ENCODE data around the gene SPATA24.
"Not testable (repeated sequence)": the region's sequence is repeated elsewhere in the genome, so short reads cannot be mapped to it uniquely, and the experiment has no call there.

SPATA24 gene

DNA sequence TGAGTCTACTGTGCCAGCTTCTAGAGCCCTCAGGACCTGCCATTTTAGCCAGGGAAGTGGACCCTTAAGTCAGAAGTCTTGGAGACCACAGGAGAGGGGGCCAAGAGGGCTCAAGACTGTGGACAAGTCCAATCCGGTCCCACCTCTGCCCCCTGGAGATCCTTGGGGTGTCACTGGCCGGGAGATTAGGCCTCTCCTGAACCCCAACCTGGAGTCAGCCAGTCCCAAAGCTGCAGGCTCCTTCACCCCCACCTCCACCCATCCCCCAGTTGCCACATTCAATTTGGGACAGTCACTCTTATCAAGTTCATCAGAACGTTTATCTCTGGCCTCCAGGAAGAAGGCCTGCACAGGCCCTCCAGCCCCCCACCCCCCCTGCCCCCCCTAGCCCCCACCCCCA, 21.1 kb downstream of the SPATA24 start:
- DNase-seq (ENCODE audit: low spot score): no peak

DNA sequence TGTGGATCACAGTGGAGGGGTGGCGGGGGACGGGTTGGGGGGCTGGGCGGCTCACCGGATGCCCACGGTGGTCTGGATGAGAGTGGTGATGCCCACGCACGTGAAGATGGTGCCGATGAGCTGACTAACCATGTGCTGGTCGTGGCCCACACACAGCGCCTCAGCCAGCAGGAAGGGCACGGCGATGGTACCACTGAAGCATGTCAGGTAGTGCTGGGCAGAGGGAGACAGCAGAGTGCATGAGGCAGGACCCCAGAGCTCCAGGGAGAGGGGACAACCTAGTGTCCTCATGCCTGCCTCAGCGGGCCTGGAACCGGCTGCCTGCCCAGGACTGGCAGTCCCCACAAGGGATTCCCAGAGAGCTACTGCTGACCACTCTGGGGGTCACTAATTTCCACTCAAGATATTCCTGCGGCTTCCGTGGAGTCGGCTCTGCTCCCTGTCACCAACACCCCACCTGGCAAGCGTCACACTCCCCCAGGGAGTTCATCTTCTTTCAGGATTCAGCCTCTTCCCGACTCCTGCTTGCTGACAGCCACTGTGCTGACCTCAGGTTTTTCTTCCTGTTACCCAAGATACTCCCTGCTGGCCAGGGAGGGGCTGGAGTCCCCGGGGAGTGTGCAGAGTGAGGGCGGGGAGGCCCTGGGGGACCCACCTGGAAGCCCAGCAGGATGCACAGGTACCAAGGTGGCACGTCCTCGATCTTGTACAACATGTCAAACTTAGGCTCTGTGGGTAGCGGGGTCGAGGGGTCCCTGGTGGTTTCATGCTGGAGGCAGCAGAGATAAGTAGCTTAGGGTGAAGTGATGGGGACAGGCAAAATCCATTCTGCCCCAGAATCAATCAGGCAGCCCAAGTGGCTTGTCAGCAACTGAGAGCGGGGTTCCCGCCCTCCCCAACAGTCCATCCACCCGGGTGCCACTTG, 21.8 kb downstream of the SPATA24 start:
- no peak for DNase-seq (ENCODE audit: low spot score)

DNA sequence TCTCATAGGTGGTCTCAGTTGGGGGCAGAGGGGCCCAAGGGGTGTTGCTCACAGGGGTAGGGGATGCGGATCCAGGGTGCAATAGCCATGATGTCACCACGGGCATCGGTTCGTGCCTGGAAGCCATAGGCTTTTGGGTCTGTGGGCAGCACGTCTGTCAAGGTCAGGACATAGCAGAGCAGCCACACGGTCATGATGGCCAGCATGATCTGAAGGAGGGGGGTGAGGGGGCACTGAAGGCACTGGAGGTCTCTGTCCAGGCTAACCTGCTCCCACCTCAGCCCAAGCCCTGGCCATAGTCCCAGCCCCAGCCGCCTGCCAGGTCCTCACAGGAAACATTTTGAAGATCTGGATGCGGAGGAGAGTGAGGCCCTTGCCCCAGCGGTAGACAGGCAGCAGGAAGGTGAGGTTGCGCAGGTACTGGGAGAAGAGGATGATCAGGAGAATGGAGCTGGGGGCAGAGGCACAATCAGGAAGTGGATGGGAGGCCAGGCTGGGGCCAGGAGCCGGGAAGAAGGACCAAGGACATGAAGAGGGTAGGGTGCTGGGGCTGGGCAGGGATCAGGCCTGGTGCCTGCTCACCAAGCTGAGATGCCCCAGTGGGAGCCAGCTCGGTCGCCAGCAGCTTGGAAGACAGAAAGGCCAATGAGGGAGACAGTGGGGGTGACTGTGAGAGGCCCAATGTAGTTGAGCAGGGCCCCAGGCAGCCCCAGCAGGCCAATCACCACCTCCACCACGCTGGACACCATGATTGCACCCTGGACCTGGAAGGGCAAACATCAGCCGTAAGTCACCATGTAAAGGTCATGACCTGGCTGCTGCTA, 24.1 kb downstream of the SPATA24 start:
- DNase-seq (ENCODE audit: low spot score): no peak

DNA sequence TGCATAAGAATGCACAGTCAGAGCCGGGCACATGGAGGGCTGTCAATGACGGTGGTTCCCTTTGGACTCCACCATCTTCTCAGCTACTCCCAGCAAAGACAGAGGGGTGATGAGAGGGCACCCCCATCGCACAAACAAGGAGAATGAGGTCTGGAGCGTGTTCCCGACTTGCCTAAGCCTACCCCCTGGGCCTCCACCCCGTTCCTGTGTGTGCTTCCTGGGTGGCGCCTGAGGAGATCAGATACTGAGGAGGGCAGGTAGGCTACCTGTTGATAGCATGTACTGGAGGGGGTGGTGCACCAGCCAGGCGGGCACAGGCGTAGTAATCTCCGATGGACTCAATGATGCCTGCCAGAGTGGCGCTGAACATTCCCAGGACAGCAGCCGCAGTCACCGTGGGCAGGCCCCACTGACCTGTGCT, 24.9 kb downstream of the SPATA24 start:
- no peak for DNase-seq (ENCODE audit: low spot score)

DNA sequence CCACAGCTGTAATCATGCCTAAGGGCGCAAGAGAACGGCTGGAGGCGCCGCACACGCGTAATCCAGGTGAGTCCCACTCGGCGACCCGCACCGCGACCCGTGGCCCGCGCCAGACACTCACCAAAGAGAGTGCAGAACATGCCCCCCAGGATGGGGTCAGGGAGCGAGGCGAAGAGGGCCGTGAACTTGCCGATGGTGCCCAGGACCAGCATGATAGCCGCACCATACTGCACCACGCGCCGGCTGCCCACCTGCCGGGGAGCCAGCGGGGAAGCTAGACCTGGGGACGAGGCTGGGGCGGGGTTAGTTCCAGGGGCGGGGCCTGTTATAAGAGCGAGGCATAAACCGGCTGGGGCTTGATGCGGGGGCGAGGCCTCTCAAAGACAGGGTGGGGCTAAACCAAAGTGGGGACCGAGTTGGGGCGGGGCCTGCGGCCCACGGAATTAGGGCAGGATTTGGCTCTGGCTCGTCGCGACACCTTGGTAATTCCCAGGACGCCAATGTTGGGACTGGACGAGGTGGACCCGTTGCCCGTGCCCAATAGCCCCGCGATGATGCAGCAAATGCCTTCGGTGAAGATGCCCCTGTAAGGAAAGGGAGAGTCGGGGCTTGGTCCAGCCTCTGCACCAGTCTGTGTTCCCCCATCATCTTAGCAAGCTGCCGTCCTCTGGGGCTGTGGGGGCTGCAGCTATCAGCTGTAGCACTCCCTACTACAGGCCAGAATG, 25.6 kb downstream of the SPATA24 start:
- DNase-seq (ENCODE audit: low spot score): no peak

DNA sequence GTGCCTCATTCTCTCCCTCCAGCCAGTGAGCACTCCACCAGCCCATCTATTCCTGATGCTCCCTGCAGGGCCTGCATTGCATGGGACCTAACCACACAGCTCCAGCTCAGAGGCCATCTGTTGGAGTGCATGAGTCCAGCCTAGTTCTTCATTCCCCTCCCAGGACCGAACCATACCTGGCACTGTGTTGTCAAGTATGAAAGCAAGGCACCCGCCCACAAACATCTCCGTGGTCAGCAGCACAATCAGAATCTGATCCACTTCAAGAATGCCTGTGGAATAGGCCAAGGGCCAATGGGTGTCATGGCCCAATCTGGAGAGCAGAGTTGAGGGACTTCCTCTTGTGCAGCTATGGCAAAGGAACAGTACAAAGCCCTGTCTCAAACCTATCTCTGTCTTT, 26.7 kb downstream of the SPATA24 start:
- DNase-seq (ENCODE audit: low spot score): no peak

DNA sequence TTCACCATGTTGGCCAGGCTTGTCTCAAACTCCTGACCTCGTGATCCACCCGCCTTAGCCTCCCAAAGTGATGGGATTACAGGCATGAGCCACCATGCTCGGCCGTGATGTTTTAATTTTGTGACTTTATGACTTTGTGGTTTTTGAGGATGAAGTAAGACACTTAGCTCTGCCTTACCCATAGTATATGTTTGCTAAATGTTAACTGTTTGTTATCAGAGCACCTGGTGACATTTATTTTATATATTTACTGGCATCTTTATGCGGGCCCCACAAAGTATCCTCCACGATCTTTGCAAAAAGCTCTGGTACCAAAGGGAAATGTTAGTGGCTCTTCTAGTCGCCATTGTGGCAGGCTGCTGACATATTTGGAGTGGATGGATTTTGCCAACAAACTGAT, 27.5 kb downstream of the SPATA24 start:
- DNase-seq (ENCODE audit: low spot score): no peak

DNA sequence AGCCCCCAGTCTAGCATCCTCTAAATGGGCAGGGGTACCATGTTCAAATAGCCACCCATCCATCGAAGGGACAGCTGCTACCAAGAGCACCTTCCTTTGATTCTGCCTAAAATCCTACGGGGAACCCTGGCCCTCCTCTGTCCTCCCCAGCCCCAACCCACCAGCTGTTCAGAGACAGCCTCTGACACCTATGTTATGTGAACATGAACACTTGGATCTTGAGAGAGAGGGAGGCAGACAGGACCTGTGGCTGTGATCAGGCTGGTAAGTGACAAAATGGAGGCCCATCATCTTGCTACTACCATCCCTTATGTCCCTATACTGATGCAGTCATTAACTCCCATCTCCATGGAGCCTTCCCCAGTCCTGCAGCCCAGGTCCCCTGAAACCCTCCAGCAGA, 29.0 kb downstream of the SPATA24 start:
- no peak for DNase-seq (ENCODE audit: low spot score)

DNA sequence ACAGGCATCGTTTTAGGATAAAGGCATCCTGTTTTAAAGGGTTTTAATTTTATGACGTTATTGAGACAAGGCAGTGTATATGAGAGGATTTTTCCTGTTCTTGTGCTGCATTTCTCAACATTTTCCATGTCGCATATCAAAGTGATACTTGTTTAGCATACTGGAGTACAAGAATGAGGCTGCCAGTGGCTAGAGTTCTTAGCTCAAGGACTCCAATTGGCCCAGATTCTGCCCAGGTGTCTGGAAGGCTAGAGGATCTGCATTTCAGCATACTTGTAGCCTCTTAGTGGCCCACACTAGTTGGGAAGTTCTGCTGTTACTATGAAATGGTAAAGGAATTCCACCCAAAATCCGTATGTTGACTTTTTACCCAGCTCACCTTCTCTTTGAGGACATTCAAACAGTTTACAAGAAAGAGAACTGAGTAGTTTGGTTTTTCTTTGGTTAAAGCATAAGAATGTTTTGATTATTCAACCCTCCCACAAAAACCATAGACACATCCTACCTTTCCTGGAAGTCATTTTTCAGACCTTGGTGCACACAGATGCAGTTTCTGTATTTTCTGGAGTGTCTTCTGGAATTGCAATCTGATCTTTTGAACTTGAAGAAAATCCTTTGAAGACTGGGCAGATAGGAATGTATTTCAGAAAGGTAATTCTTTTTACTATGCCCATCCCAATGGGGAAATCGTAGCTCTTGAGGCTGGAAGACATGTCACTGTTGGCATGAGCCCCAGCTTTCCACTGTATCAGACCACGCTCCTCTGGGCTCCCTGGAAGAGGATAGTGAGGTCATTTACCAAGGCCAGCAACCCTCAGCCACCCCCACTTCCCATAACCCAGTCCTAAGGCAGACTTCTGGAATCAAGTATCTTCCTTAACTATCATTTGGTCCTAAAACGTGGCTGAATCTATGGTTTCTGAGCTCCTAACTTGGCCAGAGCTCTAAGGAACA, 32.1 kb downstream of the SPATA24 start:
- DNase-seq (ENCODE audit: low spot score): no peak

DNA sequence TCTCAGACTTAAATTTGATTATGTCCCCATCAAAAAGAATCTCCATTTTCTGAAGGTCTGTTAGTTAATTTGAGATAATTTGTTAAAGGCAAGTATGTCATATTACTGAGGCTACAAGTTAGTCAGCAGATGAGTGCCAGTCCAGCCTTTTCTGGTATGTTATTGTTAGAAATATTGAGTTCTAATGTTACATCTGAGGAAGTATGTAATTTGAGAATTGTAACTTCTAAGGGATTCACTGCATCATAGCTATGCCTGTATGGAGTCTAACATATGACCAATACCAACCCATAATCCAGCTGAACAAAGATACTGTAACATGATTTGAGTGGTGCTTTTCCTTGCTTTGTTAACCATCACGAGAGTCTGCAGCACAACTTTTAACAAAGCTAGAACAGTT, 34.7 kb downstream of the SPATA24 start:
- DNase-seq (ENCODE audit: low spot score): no peak

DNA sequence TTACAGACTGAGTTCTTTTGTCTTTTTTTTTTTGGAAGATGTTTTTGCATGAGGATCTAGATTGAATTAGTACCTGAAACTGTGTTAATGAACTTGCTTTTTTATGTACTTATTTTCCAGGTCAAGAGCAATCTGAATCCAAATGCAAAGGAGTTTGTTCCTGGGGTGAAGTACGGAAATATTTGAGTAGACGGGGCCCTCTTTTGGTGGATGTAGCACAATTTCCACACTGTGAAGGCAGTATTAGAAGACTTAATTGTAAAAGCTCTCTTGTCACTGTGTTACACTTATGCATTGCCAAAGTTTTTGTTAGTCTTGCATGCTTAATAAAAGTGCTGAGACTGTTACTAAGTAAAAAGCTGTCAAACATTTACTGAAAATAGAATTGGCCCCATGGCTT, 35.3 kb downstream of the SPATA24 start:
- DNase-seq (ENCODE audit: low spot score): no peak

DNA sequence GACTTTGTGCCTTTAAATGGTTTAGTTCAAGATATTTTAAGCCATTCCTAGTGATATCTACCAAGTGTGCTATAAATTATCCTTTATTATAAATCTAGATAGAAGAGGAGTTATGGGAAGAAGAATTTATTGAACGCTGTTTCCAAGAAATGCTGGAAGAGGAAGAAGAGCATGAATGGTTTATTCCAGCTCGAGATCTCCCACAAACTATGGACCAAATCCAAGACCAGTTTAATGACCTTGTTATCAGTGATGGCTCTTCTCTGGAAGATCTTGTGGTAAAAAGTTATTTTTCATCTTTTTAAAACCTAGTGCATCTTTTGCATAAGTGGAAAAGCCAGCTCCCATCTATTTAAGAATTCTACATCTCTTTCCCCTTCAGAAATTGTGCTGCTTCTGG, 39.4 kb downstream of the SPATA24 start:
- no peak for DNase-seq (ENCODE audit: low spot score)

DNA sequence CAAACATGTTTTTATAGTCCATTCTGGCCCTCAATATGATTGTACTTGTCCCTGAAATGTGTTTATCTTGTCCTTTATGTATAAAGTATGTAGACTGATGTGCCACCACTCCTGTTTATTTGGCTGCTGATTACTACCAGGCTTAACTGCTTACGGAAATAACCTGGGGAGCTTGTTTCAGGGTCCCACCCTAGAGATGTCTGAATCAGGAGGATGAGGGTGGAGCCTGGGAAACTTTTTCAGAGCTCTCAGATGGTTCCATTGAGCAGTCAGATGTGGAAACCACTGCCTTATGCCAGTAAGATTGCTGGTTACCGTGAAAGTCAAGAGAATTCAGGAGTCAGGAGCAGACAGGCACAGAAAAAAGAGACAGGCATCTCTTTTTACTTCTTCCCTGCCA, 40.0 kb downstream of the SPATA24 start:
- no peak for DNase-seq (ENCODE audit: low spot score)

DNA sequence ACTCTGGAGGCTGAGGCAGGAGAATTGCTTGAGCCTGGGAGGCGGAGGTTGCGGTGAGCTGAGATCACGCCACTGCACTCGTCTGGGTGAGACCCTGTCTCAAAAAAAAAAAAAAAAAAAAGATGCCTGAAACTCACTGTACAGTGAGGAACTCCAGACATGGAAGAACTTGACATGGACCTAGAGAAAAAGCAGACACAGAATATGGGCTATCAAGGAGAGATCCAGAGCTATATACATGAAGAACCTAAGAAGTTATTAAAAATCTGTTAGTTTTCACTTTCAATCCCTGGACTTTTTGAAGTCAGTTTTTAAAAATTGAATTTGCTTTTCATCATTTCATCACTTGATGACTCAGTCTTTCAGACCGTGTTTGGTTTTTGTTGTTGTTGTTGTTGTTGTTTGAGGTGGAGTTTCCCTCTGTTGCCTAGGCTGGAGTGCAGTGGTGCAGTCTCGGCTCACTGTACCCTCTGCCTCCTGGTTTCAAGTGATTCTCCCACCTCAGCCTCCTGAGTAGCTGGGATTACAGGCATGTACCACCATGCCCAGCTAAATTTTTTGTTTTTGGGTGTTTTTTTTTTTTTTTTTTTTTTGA, 42.0 kb downstream of the SPATA24 start:
- DNase-seq (ENCODE audit: low spot score): no peak

DNA sequence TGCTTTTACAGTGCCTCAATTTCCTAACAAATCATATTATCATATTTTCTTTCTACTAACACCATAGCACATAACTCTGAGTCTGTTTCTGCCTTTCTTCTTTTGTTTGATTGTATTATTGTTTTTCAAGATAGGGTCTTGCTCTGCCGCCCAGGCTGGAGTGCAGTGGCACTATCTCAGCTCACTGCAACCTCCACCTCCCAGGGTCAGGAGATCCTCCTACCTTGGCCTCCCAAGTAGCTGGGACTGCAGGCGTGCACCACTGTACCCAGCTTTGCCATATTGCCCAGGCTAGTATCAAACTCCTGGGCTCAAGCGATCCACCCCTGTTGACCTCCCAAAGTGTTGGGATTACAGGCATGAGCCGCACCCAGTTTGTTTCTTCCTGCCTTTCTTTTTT, 43.5 kb downstream of the SPATA24 start:
- no peak for DNase-seq (ENCODE audit: low spot score)

DNA sequence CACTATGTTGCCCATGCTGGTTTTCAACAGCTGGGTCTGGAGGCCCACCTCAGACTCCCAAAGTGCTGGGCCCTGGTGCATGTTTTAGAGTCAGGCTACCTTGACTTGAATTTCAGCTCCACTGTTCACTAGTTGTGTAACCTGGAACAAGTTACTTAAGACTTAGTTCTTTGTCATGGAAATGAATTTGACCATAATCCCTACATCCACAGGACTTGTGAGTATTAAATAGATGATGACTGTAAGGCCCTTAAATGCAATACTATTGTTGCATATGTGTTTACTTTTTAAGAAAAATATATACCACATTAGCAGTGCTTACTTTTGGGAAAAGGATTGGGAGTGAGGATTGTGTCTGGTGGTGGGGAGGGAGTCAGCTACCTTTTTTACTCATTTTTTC, 45.8 kb downstream of the SPATA24 start:
- no peak for DNase-seq (ENCODE audit: low spot score)

DNA sequence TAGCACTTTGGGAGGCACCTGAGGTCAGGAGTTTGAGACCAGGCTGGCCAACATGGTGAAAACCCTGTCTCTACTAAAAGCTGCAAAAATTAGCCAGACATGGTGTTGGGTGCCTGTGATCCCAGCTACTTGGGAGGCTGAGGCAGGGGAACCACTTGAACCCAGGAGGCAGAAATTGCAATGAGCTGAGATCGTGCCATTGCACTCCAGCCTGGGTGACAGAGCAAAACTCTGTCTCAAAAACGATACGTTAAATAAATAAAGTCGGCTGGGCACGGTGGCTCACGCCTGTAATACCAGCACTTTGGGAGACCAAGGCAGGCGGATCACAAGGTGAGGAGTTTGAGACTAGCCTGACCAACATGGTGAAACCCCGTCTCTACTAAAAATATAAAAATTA, 48.0 kb downstream of the SPATA24 start:
- DNase-seq (ENCODE audit: low spot score): not testable (repeated sequence)

DNA sequence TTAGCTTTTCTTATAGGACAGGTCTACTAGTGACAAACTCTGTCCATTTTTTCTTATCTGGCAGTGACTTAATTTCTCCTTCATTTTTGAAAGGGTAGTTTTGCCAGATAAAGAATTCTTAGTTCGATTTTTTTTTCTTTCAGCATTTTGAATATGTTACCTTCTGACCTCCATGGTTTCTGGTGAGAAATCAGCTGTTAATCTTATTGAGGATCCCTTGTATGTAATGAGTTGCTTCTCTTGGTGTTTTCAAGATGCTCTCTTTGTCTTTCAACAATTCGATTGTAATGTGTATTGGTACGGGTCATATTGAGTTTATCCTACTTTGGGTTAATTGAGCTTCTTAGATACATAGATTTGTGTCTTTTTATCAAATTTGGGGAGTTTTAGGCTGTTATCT, 49.7 kb downstream of the SPATA24 start:
- DNase-seq (ENCODE audit: low spot score): no peak

DNA sequence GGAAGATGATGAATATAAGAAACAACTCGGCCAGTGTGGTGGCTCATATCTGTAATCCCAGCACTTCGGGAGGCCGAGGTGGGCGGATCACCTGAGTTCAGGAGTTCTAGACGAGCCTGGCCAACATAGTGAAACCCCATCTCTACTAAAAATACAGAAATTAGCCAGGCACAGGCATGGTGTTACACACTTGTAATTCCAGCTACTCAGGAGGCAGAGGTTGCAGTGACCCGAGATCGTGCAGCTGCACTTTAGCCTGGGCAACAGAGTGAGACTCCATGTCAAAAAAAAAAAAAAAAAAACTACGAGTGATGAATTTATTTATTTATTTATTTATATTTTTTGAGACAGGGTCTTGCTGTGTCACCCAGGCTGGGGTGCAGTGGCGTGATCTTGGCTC, 56.0 kb downstream of the SPATA24 start:
- not testable (repeated sequence) for DNase-seq (ENCODE audit: low spot score)
